AG08395 (cell line): ENCODE data around the gene RUVBL2.
A peak's percentile ranks its signal among the peaks of the same experiment; 100 is the strongest.
"Not testable (repeated sequence)": the region's sequence is repeated elsewhere in the genome, so short reads cannot be mapped to it uniquely, and the experiment has no call there.

Source experiments
- DNase-seq: peaks from one replicate; pipeline ENCODE4 v3.0.0; 2012; ENCODE audit warnings: mixed read lengths, low spot score

The RUVBL2 gene

GRCh38 chr19:49049834-49050233 lies 56.1 kb downstream of the RUVBL2 start:
- not testable (repeated sequence) for DNase-seq

- peak; percentile 63 for DNase-seq
These were observed 56.8 kb downstream of the RUVBL2 start for GRCh38 chr19:49050376-49051033.

- DNase-seq, result peak; percentile 80
These were observed 62.6 kb downstream of the RUVBL2 start for GRCh38 chr19:49056101-49056901.

GRCh38 chr19:49056902-49057596 lies 63.4 kb downstream of the RUVBL2 start:
- DNase-seq, result not testable (repeated sequence)

GRCh38 chr19:49057636-49058234 lies 64.0 kb downstream of the RUVBL2 start, which contains the start of gene CGB7:
CGB7 (minus strand) TSS chr19:49057749; CDS start chr19:49055375, 2,374 bp downstream.
- peak; percentile 88 for DNase-seq

- DNase-seq, result peak; percentile 65
These were observed 64.9 kb downstream of the RUVBL2 start for GRCh38 chr19:49058562-49058961.

- no peak for DNase-seq
These were observed 65.4 kb downstream of the RUVBL2 start for GRCh38 chr19:49059053-49059452.

- no peak for DNase-seq
These were observed 67.3 kb downstream of the RUVBL2 start for GRCh38 chr19:49061000-49061399.

GRCh38 chr19:49061445-49061844 lies 67.8 kb downstream of the RUVBL2 start:
- DNase-seq, result no peak

GRCh38 chr19:49064029-49064629 lies 70.4 kb downstream of the RUVBL2 start:
- no peak for DNase-seq

GRCh38 chr19:49064768-49065611 lies 71.3 kb downstream of the RUVBL2 start, which contains the start of gene NTF4:
NTF4 (minus strand) TSS chr19:49064818; CDS start chr19:49061997, 2,821 bp downstream.
- DNase-seq, result peak; percentile 31
